ENCODE data around the gene ARSG. TPM values are rescaled to one million over a fixed set of nuclear protein-coding genes. Genes with fewer than 3 reads are reported as not detected.

Gene ARSG
- total and polyA plus RNA-seq, 2 of the 4 experiments (the other 2 are of a cell fraction) = 2.9 to 3.0 TPM

- Histone ChIP-seq H3K79me1 (ENCODE audit: low read depth in 1 of 2, low read length in 2 of 2) (no peaks in the 10 kb centered on the region), H3K27me3 (ENCODE audit: control insufficient read depth, insufficient read depth, low read length) (peaks cover 17% of the 10 kb centered on the region), H3K14ac (replicated peaks; ENCODE audit: low read depth, low read length) (no peak overlapping the region), H2AK9ac (replicated peaks; ENCODE audit: low read depth, low read length, poor library complexity) (no peak overlapping the region), H3K4me2 (ENCODE audit: low read depth, low read length) (no peak overlapping the region), H3K23ac (ENCODE audit: low read depth, low read length) (no peak overlapping the region), H3K4me3 (ENCODE audit: insufficient read depth, low read depth, low read length) (no peak overlapping the region), H3K56ac (ENCODE audit: extremely low read depth, insufficient read depth, low read length) (no peak overlapping the region), H4K5ac (ENCODE audit: low read depth, low read length) (no peak overlapping the region), H4K8ac (ENCODE audit: low read depth in 2 of 2, low read length in 2 of 2) (no peak overlapping the region), H3K9me1 (ENCODE audit: insufficient read depth, low read length) (no peaks in the 10 kb centered on the region), H2AK5ac (ENCODE audit: low read depth, low read length) (no peak overlapping the region), H4K20me1 (ENCODE audit: insufficient read depth, low read length) (no peaks in the 10 kb centered on the region; the same call in 1 of the 2 replicates), H3K4ac (ENCODE audit: low read depth, low read length) (no peak overlapping the region), H2BK20ac (ENCODE audit: low read depth, low read length) (no peak overlapping the region), H3K4me1 (ENCODE audit: control insufficient read depth, insufficient read depth, low read length) (peaks cover 5% of the 10 kb centered on the region), H2BK15ac (ENCODE audit: low read depth, low read length) (no peak overlapping the region), H3K9ac (ENCODE audit: low read depth, low read length) (no peak overlapping the region), H3K27ac (ENCODE audit: insufficient read depth, low read length) (no peak overlapping the region), H3K9me3 (ENCODE audit: control insufficient read depth, insufficient read depth, low read length) (no peaks in the 10 kb centered on the region; the same call in 1 of the 2 replicates), H2AFZ (replicated peaks; ENCODE audit: low read length, poor library complexity) (no peak overlapping the region), H2BK5ac (ENCODE audit: low read depth, low read length, poor library complexity, severe bottlenecking) (no peak overlapping the region), H2BK120ac (ENCODE audit: low read depth, low read length) (no peak overlapping the region), H3K18ac (ENCODE audit: low read depth, low read length) (no peak overlapping the region), H4K91ac (ENCODE audit: insufficient read depth, low read depth, low read length) (no peak overlapping the region), H3K36me3 (ENCODE audit: control insufficient read depth, insufficient read depth, low read length) (no peaks in the 10 kb centered on the region)
- intact Hi-C loops (cut with micrococcal nuclease) = no loop called here
- dilution Hi-C loops (cut with HindIII; ENCODE audit: low sequenced_read_pairs, unreplicated experiment) = no loop called here
- DNase-seq = no peak
- no peak for ATAC-seq (ENCODE audit: low read depth)
- WGBS, 2 experiments (ENCODE audit: extremely low coverage in 2 of 2, insufficient read length in 1 of 2) = 76% methylated on average over 5 of the region's 7 CpGs; no CpG with 5 or more reads in 1 of the 2 experiments
- in situ Hi-C loops (cut with MboI; ENCODE audit: low sequenced_read_pairs) = no loop called here
- ChIA-PET POLR2A (ENCODE audit: unreplicated experiment) (no interaction called here), CTCF (no interaction called here)
- BruUV-seq (replicated peaks) = no TSS peak
- TF ChIP-seq USF2 (IDR thresholded peaks at IDR 0.05; ENCODE audit: low read depth, low read length) (no peak), RAD21 (IDR thresholded peaks at IDR 0.05; ENCODE audit: low read length) (no peak), POLR2A (IDR thresholded peaks at IDR 0.05; ENCODE audit: low read depth, low read length) (no peak), CTCF (conservative IDR thresholded peaks at IDR 0.05; ENCODE audit: low read depth, low read length) (no peak), RCOR1 (IDR thresholded peaks at IDR 0.05; ENCODE audit: insufficient replicate concordance, low read length) (no peak), MAZ (IDR thresholded peaks at IDR 0.05; ENCODE audit: borderline replicate concordance, low read depth, low read length) (no peak), FOS (IDR thresholded peaks at IDR 0.05; ENCODE audit: low read depth, low read length) (no peak), MXI1 (IDR thresholded peaks at IDR 0.05; ENCODE audit: borderline replicate concordance, low read depth, low read length) (no peak)
These were observed 3.8 kb downstream of the ARSG start for GRCh38 chr17:68295086-68295485.

All from IMR-90 (cell line).